Bronchial epithelial cell (primary cell): ENCODE results near the gene CHERP. TPM values are rescaled to one million over a fixed set of nuclear protein-coding genes. Genes with fewer than 3 reads are reported as not detected.

ENCODE experiments used
- DNase-seq: peaks from one replicate; pipeline ENCODE4 v3.0.0-alpha.2; 2010; ENCODE audit warnings: low read depth
- FAIRE-seq: peaks from 2 replicates; lab custom pipeline; 2011; peaks lifted over from hg19 to GRCh38; lab: Jason Lieb, UNC
- H3K27me3 ChIP-seq: 2 replicates; pipeline ENCODE4 v1.5.1; 2011; ENCODE audit warnings: low read length; ENCODE audit not compliant: control insufficient read depth, insufficient read depth
- H3K36me3 ChIP-seq: 2 replicates; pipeline ENCODE4 v1.5.1; 2011; ENCODE audit warnings: low read length; ENCODE audit not compliant: control insufficient read depth, insufficient read depth
- H3K4me3 ChIP-seq: 2 replicates; pipeline ENCODE4 v1.5.1; 2011; ENCODE audit warnings: mild to moderate bottlenecking, low read depth, low read length, control low read depth
- total RNA-seq: library from RNA; depleted of rRNA; stranded (reverse); fragments of >200 nt; gene quantifications from 2 replicates; pipeline ENCODE4 v1.2.1, GENCODE V29; 2014
- TF ChIP-seq, protein P1 (sequence below): IDR thresholded peaks from 2 replicates; pipeline ENCODE4 v1.5.1; 2011; ENCODE audit warnings: mild to moderate bottlenecking, moderate library complexity, low read length, control low read depth, inconsistent platforms; ENCODE audit not compliant: insufficient read depth, severe bottlenecking

The CHERP gene
- total RNA-seq, 1 donor from 2014 or later: 2.4 TPM

DNA sequence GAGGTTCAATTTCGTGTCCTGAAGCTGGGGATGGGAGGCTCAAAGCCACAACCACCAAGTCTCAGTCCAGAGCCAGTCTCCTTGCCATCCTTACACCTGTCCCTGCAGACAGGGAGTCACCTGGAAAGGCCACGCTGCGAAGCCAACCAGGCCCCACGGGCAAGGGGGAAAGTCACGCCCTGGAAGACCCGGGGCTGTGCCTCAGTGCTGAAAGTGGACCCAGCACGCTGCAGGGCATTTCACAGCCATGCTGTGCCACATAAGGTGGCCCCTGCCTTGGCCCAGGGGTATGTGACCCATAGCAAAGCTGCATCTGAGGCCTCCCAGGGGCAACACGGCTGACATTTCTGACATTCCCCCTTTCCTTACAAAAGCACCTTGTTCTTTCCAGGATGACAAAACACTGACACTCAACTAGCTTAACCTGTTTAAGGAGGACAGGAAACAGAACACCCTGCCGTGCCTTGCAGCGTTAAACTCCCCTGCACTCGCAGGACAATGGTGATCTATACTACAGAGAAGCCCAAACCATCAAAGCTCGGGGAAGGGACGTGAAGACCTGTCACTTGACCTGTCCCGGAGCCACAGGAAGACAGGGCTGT is 14.8 kb downstream of the CHERP start:
- H3K4me3 ChIP-seq: no peak overlapping the region
- FAIRE-seq (peak; percentile 81), DNase-seq (no peak)
- H3K27me3 ChIP-seq: no peaks in the 10 kb centered on the region
- H3K36me3 ChIP-seq: peaks cover 58% of the 10 kb centered on the region
- TF ChIP-seq, protein P1, sequence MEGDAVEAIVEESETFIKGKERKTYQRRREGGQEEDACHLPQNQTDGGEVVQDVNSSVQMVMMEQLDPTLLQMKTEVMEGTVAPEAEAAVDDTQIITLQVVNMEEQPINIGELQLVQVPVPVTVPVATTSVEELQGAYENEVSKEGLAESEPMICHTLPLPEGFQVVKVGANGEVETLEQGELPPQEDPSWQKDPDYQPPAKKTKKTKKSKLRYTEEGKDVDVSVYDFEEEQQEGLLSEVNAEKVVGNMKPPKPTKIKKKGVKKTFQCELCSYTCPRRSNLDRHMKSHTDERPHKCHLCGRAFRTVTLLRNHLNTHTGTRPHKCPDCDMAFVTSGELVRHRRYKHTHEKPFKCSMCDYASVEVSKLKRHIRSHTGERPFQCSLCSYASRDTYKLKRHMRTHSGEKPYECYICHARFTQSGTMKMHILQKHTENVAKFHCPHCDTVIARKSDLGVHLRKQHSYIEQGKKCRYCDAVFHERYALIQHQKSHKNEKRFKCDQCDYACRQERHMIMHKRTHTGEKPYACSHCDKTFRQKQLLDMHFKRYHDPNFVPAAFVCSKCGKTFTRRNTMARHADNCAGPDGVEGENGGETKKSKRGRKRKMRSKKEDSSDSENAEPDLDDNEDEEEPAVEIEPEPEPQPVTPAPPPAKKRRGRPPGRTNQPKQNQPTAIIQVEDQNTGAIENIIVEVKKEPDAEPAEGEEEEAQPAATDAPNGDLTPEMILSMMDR: no peak

DNA sequence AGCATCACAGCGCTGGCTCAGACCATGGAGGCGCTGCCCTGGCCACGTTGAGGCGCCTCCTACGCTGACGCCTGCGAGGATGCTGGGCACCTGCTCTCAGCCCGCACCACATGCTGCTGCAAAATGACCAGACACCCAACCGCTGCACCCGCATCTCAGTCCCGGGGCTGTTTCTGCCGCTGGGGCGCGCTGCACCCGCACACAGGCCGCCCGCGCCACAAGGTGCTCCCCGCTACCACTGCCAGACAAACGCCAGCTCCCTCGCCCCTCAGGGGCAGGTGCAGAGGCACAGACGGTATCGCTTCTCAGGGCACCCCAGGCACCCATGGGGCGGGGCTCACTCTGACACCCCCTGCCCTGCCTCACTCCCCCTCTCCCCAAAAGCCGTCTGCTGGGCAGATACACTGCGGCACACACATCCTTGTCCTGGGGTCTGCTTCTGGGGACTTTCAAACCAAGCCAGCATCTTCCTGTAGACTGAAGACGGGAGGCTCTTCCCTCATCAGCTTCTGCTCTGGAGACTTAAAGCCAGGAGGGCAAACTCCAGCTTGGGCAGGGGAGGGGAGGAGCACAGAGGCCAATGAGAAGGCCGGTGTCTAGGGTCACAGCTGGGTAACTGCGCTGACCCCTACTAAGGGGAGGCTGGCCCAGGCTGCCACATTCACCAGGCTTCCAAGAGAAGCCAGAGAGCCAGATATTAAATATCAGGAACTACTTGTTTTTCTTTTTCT is 16.3 kb downstream of the CHERP start:
- Histone ChIP-seq H3K36me3 (peaks cover 51% of the 10 kb centered on the region), H3K4me3 (no peak overlapping the region), H3K27me3 (no peaks in the 10 kb centered on the region)
- FAIRE-seq (no peak), DNase-seq (no peak)
- TF ChIP-seq, protein P1: no peak

DNA sequence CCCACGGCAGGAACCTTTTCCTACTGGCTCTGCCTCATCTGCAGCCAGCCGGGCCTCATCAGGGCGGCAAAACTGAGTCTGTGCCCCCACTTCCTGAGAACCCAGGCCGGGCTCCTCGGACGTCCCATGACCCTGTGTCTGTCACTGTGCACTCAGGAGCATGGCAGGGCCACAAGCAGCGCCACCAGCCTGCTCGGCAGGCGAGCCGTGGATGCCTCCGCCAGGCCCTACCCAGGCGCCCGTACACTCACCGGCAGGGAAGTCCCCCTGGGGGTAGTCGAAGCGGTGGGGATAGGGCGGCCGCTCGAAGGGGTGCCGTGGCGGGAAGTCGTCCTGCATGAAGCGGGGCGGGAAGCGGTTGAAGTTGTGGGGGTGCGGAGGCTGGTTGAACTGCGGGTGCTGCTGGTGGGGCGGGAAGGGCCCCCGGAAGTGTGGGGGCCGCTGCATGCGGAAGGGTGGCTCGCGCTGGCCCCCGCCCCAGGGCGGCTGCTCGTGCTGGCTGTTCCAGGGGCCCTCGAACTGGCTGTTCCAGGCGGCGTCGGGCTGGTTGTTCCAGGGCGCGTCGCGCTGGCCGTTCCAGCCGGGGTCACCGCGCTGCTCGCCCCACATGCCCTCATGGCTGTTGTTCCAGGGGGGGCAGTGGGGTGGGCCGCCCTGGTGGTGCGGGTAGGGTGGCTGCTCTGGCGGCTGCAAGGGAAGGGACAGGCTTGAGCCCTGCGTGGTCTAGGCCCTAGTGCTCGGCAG is 17.1 kb downstream of the CHERP start:
- Histone ChIP-seq H3K4me3 (no peak overlapping the region), H3K36me3 (peaks cover 49% of the 10 kb centered on the region), H3K27me3 (no peaks in the 10 kb centered on the region)
- TF ChIP-seq, protein P1: no peak
- no peak for FAIRE-seq
- DNase-seq: no peak

DNA sequence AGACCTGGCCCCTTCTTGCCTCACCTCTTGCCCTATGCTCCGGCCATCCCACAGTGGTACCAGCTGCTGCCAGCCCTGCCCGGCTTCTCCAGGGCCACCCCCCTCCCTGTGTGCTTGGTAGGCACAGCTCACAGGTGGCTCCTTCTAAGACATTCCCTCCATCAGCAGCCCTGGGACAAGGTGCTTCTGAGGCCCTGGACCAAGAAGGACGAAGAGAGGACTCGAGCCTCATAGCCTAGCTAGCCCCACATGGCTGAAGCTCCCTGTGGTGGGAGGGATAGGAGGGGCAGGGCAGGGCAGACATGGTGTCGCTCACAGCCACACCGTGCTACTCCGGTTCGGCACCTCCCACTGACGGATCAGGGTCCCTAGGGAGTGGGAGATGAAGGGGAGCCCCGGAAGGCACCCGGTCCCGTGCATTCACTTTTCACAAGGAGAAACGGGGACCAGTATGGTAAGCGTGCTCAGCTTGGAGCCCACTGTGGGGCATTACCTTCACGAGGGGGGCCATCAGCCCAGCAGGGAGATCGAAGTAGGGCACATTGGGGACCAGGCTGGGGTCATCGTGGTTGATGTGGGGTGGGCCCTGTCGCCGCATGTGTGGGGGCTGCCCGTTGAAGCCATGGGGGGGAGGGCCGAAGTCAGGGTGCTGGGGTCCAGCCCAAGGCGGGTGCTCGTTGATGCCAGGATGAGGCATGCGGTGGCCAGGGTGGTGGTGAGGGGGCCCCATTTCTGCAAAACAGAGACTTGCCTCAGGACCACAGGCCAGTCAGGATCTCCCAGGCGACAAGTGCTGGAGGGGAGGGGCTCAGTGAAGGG is 19.5 kb downstream of the CHERP start:
- FAIRE-seq (no peak), DNase-seq (no peak)
- Histone ChIP-seq H3K36me3 (peaks cover 44% of the 10 kb centered on the region), H3K4me3 (no peak overlapping the region), H3K27me3 (no peaks in the 10 kb centered on the region)
- TF ChIP-seq, protein P1: no peak

DNA sequence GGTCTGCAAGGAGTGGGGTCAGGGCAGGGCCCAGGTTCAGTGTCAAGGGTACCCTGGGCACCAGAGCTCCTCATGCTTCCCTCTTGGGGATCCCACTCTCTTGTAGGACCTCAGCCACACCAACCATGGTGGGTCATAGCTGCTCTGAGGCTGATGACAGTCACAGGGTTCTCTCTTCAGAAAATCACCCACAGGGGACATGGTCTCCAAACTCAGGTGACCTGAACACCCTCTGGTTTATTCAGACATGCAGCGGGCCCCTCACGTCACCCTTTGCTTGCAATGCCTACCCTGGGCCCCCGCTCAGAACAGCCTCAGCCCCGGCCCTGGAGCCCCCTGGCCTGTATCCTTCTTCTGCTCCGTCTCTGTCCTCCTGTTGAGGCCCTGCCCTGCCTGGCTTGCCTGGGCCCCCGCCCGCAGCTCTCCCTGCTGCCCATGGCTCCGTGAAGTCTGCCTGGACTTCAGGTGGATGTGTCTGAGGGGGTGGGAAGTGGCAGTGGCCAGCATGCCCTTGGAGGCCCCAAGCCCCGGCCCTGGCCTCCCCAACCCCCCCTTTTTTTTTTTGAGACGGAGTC is 20.4 kb downstream of the CHERP start:
- peaks cover 42% of the 10 kb centered on the region for H3K36me3 ChIP-seq
- H3K4me3 ChIP-seq: no peak overlapping the region
- DNase-seq (no peak), FAIRE-seq (no peak)
- TF ChIP-seq, protein P1: no peak
- H3K27me3 ChIP-seq: no peaks in the 10 kb centered on the region
